ENCODE data around the gene CREB3L4.
"Not testable (repeated sequence)": the region's sequence is repeated elsewhere in the genome, so short reads cannot be mapped to it uniquely, and the experiment has no call there.

Gene CREB3L4

GRCh38 chr1:153960206-153960605 lies 7.5 kb upstream of the CREB3L4 start:
- no peak for DNase-seq

DNA sequence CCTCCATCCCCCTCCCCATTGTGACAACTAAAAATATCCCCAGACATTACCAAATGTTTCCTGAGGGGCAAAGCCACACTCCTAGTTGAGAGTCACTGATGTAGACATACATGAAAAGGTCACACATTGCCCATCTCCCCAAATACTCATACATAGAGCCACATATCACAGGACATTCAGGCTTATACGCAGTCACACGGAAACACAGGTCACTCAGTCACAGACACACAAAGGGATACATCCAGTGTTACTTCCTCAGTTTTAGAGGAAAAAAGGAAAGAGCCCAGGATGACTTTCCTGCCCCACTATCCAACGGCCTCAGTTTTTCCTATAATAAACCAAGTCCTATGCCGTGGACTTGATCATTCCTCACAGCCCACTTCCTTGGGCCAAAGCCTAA lies 6.3 kb upstream of the CREB3L4 start:
- peak; percentile 10 for DNase-seq

DNA sequence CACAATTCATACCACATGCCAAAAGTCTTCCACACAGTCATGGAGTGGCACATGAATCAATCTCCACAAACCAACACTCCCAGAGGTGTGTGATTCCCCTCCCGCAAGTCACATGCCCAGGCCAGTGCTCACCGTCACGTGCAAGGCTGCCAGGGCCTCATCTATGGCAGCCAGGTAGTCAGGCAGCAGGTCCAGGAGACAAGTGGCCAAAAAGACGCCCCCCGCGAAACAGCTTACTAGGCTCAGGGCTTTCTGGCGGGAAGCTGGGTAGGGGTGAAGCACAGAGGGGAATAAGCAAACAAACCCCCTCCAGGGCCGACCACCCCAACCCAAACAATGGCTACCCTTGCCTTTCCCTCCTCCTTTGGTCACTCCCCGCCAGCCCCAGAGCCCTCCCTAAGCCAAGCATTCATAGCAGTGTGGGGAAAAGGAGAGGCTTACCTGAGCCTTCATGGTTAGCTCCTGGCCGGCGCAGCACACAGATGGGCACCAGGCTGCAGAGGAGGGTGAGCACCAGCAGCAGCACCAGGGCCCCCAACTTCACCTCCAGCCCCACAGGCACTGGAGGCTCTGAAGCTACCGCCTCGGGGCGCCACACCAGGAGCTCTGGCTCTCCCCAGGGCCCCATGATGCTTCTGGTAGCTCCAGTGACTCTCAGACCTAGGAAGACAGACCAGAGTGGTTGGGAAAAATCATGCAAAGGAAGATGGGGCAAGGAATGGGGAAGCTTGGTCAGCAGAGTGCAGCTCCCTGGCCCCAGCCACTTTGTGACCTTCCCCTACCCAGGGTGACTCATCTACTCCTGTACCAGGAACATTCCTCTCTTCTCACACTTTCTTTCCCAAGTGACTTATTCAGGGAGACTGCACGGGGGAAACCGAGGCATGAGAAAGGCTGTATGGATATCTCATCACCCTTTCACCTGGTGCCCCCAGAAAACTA lies 5.3 kb upstream of the CREB3L4 start:
- DNase-seq: peak; percentile 37

- peak; percentile 99 for DNase-seq
Observed at GRCh38 chr1:153963030-153963849, 4.5 kb upstream of the CREB3L4 start, which contains the start of gene SLC39A1. Gene SLC39A1 (minus strand): TSS chr1:153963537. CDS start chr1:153962715, 822 bp downstream.

GRCh38 chr1:153963850-153964331 lies 3.8 kb upstream of the CREB3L4 start:
- peak; percentile 67 for DNase-seq

DNA sequence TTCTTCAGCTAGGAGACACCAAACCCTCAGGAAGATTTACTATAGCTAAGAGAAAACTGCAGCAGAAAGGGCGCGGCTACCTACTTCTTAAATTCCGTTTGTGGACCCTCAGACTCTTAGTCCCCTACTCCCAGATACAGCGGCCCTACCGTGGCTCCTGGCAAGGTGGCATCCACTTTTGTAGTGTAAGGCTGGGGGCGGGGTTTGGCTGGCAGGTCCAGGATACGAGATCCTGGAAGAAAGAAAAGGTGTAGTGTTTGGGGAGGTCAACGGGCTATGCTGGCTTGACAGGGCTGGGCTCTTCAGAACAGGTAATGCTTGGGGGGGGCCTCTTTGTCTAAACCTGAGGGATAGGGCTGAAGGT lies 280 bp downstream of the CREB3L4 start:
- peak; percentile 48 for DNase-seq

- DNase-seq: no peak
Observed at GRCh38 chr1:153968408-153968807, 706 bp downstream of the CREB3L4 start.

GRCh38 chr1:153968972-153969371 lies 1.3 kb downstream of the CREB3L4 start:
- DNase-seq: no peak

GRCh38 chr1:153970346-153970745 lies 2.6 kb downstream of the CREB3L4 start:
- no peak for DNase-seq

DNA sequence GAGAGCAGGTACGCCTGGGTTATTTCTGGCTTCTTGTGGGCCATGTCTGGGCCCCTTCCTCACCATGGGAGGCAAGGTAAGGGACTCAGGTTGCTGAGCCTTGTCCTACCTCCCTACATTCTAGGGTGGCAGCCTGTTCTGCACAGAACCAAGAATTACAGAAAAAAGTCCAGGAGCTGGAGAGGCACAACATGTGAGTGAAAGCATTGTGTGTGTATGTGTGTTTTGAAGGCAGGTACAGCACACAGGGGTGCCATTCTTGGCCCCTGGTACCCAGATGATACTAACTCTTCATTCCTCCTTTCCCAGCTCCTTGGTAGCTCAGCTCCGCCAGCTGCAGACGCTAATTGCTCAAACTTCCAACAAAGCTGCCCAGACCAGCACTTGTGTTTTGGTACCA lies 5.4 kb downstream of the CREB3L4 start:
- no peak for DNase-seq

DNA sequence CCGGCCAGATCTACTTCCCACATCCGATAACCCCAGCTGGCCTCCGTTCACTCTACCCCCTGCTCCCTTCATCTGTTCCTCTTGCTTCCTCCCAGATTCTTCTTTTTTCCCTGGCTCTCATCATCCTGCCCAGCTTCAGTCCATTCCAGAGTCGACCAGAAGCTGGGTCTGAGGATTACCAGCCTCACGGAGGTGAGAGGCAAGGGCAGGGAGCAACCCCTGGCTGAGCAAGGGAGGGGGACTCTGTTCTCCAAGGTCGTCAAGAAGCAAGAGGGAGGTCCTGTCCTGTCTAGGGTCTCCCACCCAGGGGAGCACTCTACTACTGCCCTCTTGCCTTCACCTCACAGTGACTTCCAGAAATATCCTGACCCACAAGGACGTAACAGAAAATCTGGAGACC lies 5.8 kb downstream of the CREB3L4 start:
- DNase-seq: no peak

- DNase-seq: no peak
Observed at GRCh38 chr1:153976819-153977249, 9.1 kb downstream of the CREB3L4 start.

DNA sequence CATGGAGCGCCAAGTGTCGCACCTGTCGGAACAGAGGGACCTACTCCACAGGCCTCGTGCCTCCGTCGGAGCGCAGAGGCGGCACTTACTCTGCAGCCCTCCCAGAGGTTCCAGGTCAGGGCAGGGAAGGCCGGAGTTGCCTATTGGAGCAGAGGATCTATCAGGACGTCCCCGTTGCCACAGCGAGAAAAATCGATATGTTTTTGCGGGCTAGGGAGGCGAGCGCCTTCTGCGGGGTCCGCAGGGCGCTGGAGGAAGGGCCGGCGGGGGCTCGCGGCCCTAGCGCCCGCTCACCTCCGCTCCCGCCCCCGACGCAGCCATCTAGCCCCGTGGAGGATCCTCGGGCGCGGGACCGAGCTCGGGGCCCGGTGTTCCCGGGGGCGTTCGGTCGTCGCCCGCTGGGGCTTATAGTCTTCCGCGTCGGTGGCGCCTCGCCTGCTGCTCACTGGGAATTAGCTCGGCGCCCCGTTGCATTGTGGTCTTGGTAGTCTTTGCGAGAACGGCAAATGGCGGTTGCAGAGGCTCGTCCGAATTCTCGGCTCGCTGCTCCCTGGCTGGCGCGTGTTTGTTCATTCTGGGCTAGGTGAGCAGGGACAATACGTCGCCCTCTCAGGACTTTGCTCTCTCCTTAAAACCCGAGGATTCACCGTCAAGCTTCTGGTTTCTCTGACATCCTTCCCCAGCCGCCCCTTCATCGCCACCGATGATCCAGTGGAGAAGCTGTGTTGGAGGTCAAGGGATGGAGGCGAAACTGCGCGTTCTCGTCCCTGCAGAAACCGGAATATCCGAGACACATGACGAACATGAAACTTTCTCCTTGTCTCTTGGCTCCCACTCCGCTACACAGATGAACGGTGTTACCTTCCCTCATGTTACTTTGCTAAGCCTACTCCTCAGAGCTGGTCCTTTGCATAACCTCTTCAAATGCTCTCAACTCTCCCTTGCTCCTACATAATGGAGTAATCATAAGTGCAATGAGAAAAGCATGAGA lies 9.8 kb downstream of the CREB3L4 start, which contains the start of gene JTB:
JTB (minus strand) TSS at position 425 of the 991 bp plus-strand sequence; CDS start at position 3, 422 bp downstream.
- peak; percentile 91 for DNase-seq

DNA sequence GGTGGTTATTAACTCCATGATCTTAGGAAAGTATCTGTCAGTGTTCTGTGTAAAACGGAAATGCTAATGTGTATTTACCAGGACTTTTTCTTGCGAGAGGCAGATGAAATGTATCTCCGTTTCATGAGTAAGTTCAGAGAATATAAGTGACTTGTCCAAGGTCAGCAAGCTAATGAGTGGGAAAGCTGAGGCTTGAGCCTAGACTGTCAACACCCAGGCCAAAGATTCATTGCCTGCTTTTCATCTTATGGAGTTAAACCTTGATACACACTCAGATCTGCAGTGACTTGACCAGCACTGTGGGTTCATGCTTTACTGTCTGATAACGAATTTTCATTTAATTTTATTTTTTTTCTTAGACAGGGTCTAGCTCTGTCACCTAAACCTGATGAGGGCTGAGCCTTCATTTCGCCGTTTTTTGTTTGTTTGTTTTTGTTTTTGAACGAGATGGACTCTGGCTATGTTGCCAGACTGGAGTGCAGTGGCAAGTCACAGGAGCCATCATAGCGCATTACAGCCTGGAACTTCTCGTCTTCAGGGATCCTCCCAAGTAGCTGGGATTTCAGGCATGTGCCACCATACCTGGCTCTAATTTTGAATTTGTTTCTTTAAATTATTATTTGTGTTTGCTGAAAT lies 10.7 kb downstream of the CREB3L4 start:
- DNase-seq: no peak

DNA sequence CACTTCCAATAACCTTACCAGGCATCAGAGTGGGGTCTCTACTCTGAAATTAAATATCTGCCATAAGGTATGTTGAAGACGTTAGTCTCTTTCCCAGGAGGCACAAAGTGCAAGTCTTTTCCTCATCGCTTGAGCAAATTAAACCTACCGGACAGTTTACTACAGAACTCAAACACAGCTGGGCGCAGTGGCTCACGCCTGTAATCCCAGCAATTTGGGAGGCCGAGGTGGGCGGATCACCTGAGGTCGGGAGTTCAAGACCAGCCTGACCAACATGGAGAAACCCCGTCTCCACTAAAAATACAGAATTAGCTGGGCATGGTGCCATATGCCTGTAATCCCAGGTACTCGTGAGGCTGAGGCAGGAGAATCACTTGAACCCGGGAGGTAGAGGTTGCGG lies 11.4 kb downstream of the CREB3L4 start:
- not testable (repeated sequence) for DNase-seq

GRCh38 chr1:153981735-153982134 lies 14.0 kb downstream of the CREB3L4 start:
- not testable (repeated sequence) for DNase-seq

DNA sequence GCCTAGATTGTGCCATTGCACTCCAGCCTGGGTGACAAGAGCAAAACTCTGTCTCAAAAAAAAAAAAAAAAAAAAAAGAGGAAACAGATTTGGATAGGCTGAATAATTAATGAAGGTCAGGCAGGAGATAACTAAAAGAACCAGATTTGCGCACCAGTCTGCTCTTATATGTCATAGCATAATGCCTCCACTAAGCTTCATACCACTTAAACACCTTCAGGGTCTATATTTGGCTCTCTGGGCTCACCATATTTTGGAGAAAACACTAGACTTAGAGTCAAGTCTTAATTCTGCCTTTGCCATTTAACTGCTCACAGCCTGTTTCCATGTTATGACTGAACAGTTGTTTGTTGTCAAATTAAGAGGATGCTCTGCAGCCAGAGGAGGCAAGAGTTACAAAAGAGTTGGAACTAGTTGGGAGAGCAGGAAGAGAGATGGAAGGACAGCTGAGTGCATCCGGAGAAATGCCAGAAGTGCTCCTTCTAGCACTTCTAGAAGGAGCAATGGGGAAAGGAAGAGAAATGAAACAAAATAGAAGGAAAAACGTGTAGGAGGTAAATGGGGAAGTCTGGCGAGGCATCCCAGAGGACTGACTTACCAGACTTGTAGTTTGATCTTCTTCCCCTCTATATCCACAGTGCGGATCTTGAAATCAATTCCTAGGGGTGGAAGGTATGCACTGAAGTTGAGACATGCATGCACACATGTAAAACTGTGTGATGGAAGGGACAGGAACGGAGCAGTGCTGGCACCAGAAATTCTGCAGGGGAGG lies 16.6 kb downstream of the CREB3L4 start:
- DNase-seq: no peak

GRCh38 chr1:153985341-153985912 lies 17.7 kb downstream of the CREB3L4 start:
- DNase-seq: peak; percentile 64

GRCh38 chr1:153985941-153986761 lies 18.4 kb downstream of the CREB3L4 start, which contains the start of gene RAB13:
Gene RAB13 (minus strand): TSS chr1:153986339. CDS start chr1:153986236, 103 bp downstream.
- DNase-seq: peak; percentile 95

Measured in left hindlimb (tissue), 1 donor.